Measurements from ENCODE around the gene SPACA6. TPM values are rescaled to one million over a fixed set of nuclear protein-coding genes. Genes with fewer than 3 reads are reported as not detected.

The SPACA6 gene
- total and polyA plus RNA-seq, 2 experiments from 2014 or later = 5.1 to 11.5 TPM

DNA sequence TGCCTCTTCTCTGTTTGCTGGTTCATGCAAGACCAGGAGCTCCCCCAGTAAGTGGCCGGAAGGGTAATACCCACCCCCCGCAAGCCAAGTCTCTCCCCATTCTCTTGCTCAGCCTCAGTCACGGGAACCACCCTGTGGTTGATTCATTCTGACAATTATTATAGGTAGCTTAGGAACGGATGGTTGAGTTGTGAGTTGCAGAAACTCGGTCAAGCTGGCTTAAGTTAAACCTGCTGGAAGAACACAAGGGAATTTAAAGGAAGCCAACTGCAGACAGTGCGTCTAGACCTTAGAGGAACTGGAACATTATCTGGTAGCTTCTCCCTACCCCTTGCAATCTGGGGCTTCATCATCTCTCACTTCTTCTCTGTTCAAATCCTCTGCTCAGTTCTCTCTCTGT is 49.7 kb downstream of the SPACA6 start (continued):
- TF ChIP-seq, protein P1, sequence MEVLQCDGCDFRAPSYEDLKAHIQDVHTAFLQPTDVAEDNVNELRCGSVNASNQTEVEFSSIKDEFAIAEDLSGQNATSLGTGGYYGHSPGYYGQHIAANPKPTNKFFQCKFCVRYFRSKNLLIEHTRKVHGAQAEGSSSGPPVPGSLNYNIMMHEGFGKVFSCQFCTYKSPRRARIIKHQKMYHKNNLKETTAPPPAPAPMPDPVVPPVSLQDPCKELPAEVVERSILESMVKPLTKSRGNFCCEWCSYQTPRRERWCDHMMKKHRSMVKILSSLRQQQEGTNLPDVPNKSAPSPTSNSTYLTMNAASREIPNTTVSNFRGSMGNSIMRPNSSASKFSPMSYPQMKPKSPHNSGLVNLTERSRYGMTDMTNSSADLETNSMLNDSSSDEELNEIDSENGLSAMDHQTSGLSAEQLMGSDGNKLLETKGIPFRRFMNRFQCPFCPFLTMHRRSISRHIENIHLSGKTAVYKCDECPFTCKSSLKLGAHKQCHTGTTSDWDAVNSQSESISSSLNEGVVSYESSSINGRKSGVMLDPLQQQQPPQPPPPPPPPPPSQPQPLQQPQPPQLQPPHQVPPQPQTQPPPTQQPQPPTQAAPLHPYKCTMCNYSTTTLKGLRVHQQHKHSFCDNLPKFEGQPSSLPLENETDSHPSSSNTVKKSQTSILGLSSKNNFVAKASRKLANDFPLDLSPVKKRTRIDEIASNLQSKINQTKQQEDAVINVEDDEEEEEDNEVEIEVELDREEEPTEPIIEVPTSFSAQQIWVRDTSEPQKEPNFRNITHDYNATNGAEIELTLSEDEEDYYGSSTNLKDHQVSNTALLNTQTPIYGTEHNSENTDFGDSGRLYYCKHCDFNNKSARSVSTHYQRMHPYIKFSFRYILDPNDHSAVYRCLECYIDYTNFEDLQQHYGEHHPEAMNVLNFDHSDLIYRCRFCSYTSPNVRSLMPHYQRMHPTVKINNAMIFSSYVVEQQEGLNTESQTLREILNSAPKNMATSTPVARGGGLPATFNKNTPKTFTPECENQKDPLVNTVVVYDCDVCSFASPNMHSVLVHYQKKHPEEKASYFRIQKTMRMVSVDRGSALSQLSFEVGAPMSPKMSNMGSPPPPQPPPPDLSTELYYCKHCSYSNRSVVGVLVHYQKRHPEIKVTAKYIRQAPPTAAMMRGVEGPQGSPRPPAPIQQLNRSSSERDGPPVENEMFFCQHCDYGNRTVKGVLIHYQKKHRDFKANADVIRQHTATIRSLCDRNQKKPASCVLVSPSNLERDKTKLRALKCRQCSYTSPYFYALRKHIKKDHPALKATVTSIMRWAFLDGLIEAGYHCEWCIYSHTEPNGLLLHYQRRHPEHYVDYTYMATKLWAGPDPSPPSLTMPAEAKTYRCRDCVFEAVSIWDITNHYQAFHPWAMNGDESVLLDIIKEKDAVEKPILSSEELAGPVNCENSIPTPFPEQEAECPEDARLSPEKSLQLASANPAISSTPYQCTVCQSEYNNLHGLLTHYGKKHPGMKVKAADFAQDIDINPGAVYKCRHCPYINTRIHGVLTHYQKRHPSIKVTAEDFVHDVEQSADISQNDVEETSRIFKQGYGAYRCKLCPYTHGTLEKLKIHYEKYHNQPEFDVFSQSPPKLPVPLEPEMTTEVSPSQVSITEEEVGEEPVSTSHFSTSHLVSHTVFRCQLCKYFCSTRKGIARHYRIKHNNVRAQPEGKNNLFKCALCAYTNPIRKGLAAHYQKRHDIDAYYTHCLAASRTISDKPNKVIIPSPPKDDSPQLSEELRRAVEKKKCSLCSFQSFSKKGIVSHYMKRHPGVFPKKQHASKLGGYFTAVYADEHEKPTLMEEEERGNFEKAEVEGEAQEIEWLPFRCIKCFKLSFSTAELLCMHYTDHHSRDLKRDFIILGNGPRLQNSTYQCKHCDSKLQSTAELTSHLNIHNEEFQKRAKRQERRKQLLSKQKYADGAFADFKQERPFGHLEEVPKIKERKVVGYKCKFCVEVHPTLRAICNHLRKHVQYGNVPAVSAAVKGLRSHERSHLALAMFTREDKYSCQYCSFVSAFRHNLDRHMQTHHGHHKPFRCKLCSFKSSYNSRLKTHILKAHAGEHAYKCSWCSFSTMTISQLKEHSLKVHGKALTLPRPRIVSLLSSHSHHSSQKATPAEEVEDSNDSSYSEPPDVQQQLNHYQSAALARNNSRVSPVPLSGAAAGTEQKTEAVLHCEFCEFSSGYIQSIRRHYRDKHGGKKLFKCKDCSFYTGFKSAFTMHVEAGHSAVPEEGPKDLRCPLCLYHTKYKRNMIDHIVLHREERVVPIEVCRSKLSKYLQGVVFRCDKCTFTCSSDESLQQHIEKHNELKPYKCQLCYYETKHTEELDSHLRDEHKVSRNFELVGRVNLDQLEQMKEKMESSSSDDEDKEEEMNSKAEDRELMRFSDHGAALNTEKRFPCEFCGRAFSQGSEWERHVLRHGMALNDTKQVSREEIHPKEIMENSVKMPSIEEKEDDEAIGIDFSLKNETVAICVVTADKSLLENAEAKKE (CRISPR knock-in tag; IDR thresholded peaks at IDR 0.05) = no peak
- no peak for TF ChIP-seq POLR2AphosphoS5 (IDR thresholded peaks at IDR 0.05; ENCODE audit: low read depth)
- TF ChIP-seq, protein P2, sequence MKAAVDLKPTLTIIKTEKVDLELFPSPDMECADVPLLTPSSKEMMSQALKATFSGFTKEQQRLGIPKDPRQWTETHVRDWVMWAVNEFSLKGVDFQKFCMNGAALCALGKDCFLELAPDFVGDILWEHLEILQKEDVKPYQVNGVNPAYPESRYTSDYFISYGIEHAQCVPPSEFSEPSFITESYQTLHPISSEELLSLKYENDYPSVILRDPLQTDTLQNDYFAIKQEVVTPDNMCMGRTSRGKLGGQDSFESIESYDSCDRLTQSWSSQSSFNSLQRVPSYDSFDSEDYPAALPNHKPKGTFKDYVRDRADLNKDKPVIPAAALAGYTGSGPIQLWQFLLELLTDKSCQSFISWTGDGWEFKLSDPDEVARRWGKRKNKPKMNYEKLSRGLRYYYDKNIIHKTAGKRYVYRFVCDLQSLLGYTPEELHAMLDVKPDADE (IDR thresholded peaks at IDR 0.05) = no peak
- TF ChIP-seq ZNF331 (CRISPR knock-in tag; IDR thresholded peaks at IDR 0.05; ENCODE audit: low read depth) = no peak

DNA sequence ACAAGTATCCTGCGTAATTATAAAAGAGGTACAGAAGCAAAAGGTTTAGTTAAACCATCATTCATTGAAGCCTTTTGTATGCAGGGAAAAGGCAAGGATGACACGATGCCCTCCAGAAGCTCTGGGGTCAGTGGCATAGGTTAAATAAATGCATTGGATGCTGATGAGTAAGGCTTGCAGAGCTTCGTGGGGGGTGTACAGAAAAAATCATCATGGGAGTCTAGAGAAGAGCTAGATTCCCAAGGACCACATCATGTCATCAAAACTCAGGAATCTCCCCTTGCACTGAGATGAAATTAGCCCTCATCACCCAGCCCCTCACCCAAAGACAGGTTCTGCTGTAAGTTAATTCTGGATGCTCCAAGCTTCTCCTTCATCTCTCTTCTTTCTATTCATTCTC is 50.3 kb downstream of the SPACA6 start:
- no peaks in the 10 kb centered on the region for H3K36me3 ChIP-seq (ENCODE audit: insufficient read depth)
- H4K20me1 ChIP-seq (replicated peaks; ENCODE audit: insufficient read depth) = no peaks in the 10 kb centered on the region
- no peaks in the 10 kb centered on the region for H3K4me1 ChIP-seq (ENCODE audit: insufficient read depth)
- no peaks in the 10 kb centered on the region for H3K79me2 ChIP-seq (replicated peaks; ENCODE audit: insufficient read depth)
- no peaks in the 10 kb centered on the region for H3F3A ChIP-seq (replicated peaks; ENCODE audit: low read depth)
- TF ChIP-seq POLR2AphosphoS5 (IDR thresholded peaks at IDR 0.05; ENCODE audit: low read depth) = no peak
- Mint-ChIP-seq H3K27ac (no peak overlapping the region), H3K4me1 (no peaks in the 10 kb centered on the region), H3K9me3 (peaks cover 60% of the 10 kb centered on the region), H3K4me3 (no peak overlapping the region), H3K36me3 (ENCODE audit: low read depth) (peaks cover 7% of the 10 kb centered on the region; the same call in 2 of the 3 replicates), H3K27me3 (ENCODE audit: insufficient read depth, low read depth, poor library complexity) (no peaks in the 10 kb centered on the region)
- DNase-seq (ENCODE audit: low spot score) (no peak), ATAC-seq (no peak)
- H3K4me2 ChIP-seq = no peak overlapping the region
- H3K27ac ChIP-seq (ENCODE audit: low read depth) = no peak overlapping the region
- no peaks in the 10 kb centered on the region for H3K27me3 ChIP-seq (ENCODE audit: insufficient read depth)
- H3K4me3 ChIP-seq = no peak overlapping the region
- no peak overlapping the region for H2AFZ ChIP-seq
- H3K9me2 ChIP-seq (ENCODE audit: insufficient read depth) = 0 out of 2 replicates have a peak, but pooled peaks cover 2% of the 10 kb centered on the region
